Activated naive CD4-positive, alpha-beta T cell treated with anti-CD3 and anti-CD28 coated beads, Interleukin-2, amount 50 U/mL, for 16 hours (primary cell): ENCODE measurements around the gene PRPSAP1.

Source experiments
- DNase-seq: peaks from one replicate; pipeline ENCODE4 v3.0.0-alpha.2; 2020

The PRPSAP1 gene

GRCh38 chr17:76383546-76384221 is 30.0 kb upstream of the PRPSAP1 start:
- DNase-seq: peak; percentile 55

DNA sequence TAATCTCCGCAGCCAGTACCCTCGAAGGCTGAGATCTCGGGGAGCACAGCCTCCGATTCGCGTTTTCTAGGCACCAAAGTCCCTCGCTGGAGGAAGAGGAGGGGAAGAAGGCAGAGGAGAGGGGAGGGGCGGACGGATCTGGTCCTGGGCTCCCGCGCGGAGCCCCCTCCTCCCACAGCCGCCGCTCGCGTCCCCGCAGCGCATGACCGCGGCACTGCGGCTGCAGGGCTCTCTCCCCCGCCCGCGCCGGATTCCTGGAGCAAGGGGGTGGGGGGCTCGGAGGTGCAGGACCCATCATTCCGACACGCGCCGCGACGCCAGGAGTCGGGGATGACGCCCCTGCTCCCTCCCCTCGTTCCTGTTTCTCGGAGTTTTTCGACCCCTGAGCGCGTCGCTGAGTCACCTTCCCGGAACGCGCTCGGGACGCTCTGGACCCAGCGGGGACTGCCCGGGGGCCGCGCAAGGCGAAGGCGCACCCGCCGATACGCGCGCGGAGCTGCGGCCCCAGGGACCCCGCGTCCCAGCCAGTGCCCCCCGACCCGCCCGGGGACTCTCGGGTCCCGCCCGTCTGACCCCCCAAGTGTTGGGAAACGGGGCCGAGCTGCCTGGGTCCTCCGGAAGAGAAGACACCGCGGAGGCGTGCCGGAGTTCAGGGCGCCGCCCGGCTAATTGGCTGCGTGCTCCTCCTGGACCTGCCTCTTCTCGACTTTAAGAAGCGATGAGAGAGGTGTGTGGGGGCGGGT is 29.3 kb upstream of the PRPSAP1 start:
- DNase-seq: peak; percentile 67

GRCh38 chr17:76382351-76382802 is 28.7 kb upstream of the PRPSAP1 start:
- DNase-seq: peak; percentile 37

DNA sequence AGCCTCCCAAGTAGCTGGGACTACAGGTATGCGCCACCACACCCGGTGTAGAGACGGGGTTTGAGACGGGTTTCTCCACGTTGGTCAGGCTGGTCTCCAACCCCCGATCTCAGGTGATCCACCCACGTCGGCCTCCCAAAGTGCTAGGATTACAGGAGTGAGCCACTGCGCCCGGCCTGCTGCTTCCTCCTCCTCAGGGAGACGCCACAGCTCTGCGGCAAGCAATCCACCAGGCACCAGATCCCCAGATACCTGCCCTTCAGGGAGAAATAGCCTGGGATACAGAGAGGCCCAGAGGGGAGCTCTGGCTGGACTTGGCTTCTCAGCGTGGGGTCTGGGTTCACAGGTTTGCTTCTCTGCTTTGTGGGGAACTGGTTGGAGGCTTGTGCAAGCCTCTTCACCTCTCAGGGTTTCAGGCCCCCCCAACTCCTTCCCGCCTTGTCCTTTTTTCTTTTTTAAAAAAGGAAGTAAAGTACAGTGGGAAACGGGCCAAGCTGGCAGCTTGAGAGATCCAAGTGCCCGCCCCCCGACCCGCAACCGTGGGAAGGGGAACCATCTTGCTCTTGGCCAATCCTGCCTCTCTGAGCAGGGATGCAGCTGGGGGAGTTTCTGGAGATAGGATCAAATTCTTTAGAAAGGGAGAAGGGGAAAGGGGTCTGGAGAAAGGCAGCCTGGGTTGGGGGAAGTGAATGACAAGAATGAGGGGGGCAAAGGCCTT is 28.1 kb upstream of the PRPSAP1 start:
- DNase-seq: no peak

GRCh38 chr17:76379646-76380376 is 26.1 kb upstream of the PRPSAP1 start:
- no peak for DNase-seq

DNA sequence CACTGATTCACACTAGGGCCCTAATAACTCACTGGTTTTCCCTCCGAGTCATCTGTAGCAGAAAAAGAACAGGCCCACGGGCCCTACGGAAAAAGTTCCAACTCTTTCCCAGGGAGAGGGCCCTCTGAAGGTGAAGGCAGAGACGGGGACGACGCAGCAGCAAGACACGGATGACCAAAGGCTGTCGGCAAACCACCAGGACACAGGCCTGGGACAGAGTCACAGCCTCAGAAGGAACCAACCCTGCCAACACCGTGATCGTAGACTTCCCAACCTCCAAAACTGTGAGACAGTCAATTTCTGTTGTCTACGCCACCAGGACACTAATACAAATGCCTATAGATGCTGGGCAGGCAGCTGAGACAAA is 25.5 kb upstream of the PRPSAP1 start:
- DNase-seq: no peak

DNA sequence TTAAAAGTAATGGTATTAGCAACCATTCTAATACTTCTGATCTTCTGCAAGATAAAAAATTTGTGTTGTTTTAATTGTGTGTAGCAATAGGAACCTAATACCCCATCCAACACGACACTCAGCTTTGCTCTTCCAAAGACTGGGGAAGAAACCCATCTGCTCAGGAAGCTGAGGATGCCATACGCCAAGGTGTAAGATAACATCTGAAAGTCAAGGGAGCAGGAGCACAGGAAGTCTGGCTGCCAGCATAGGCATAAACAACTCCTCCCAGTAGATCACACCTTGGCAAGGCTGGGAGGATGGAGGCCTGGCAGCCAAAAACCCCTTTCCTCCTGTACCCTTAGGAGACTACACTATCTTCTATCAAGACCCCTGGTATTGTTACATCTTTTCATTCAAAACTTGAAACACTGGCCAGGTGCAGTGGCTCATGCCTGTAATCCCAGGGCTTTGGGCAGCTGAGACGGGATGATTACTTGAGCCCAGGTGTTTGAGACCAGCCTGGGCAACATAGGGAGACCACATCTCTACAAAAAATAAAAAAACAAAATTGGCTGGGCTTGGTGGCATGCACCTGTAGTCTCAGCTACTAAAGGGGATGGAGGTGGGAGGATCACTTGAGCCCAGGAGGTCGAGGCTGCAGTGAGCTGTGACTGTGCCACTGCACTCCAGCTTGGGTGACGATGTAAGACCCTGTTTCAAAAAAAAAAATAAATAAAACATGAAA is 25.0 kb upstream of the PRPSAP1 start:
- no peak for DNase-seq

DNA sequence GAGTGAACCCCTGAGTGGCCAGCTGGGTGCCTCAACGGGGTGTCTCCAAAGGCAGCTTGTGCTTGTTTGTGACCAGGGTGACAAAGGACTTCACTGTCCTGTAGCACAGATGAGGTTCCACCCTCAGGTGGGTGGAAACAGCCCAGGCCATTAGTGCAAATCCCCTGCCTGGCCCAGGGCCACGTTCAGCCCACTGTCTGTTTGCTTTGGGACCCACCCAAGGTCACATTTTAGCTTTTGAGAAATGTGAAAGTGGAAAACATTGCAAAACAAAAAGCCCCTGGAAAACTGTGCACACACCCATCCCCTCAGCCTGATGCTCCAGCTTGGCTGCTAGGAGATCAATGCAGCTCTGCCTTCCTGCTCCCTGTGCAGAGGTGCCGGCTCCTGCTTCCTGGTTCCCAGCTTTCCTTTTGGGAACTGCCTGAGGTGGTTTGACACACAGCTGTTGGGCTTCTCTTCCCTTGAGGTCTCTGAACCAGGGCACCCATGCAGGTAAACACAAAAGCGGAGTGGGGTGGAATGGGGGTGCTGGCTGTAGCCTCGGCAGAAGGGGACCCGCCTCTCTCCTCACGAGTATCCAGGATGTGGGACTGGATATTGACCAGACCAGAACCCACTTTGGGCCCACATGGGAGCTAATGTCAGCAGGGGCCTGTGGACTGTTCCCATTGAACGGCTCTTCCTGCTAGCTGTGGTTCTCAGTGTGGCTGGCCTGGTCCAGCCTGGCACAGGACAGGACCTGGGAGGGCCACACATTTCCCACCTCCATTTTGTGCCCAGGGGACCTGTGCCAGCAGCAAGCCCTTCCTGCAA is 22.8 kb upstream of the PRPSAP1 start:
- no peak for DNase-seq

GRCh38 chr17:76371656-76372628 is 18.2 kb upstream of the PRPSAP1 start:
- DNase-seq: no peak

GRCh38 chr17:76370261-76370993 is 16.7 kb upstream of the PRPSAP1 start:
- DNase-seq: no peak

GRCh38 chr17:76369804-76370203 is 16.1 kb upstream of the PRPSAP1 start:
- DNase-seq: no peak

DNA sequence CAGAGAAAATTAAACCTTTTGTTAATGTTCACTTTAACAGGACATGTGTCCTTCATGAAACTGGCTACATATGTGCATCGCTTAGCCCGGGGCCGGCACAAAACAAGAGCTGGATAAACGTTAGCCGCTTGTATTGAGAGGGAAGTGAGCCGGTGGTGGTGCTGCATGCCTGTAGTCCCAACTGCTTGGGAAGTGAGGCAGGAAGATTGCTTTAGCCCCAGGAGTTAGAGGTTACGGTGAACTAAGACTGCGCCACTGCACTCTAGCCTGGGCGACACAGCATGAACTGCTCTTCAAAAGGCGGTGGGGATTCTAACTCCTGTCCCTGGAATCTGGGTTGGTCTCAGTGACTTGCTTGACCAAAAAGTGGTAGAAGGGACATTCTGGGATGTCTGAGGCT is 15.7 kb upstream of the PRPSAP1 start:
- no peak for DNase-seq

- no peak for DNase-seq
Measured at GRCh38 chr17:76368545-76368944, 14.8 kb upstream of the PRPSAP1 start.

DNA sequence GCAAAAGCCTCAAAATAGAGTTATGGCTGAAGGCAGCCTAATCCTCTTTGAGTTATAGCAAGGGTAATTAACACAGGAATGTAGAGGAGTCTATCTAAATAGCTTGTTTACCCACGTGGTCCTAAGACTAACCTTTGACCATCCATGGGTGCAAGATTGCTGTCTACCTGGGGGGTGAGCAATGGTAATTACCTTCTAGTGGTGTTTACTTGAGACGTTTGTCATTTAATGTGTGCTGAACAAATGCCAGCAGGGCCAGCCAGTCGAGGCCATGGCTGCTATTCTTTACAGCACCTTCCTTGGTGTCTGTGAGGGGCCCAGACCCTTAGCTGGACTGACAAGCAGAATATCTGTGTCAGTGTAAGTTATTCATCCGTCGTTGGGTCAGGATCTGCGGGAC is 13.9 kb upstream of the PRPSAP1 start:
- no peak for DNase-seq

DNA sequence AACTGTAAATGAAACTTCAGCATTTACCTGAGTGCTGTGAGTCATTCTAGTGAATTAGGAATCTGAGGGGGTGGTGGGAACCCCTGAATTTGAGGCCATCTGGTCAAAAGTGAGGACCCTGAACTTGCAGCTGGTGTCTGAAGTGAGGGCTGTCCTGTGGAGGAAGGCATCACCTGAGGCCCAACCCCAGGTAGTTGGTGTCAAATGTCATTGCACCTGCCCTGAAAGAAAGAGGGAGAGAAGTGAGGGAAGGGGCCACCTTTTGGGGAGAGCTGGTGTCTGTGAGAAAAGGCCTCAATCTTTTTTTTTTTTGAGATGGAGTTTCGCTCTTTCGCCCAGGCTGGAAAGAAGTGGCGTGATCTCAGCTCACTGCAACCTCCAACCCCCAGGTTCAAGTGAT is 12.5 kb upstream of the PRPSAP1 start:
- no peak for DNase-seq

- no peak for DNase-seq
Measured at GRCh38 chr17:76365256-76365903, 11.7 kb upstream of the PRPSAP1 start.

DNA sequence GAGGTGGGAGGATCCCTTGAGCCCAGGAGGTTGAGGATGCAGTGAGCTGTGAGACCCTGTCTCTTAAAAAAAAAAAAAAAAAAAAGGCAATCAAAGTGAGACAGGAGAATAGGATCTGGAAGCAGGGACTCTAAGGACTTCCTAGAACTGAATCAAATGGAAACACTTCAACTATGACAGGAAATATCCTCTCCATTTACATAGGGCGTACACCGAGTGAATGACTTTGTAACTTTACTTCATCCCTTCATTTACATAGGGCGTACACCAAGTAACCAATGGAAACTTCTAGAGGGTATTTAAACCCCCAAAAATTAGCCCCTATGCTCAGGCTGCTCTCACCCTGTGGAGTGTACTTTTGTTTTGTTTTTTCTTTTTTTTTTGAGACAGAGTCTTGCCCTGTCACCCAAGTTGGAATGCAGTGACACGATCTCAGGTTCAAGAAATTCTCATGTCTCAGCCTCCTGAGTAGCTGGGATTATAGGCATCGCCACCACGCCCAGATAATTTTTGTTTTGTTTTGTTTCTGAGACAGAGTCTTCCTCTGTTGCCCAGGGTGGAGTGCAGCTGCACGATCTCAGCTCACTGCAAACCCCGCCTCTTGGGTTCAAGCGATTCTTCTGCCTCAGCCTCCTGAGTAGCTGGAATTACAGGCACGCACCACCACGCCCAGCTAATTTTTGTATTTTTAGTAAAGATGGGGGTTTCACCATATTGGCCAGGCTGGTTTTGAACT is 9.6 kb upstream of the PRPSAP1 start:
- DNase-seq: no peak

GRCh38 chr17:76360461-76360860 is 6.7 kb upstream of the PRPSAP1 start:
- no peak for DNase-seq
